Ishikawa (cell line): ENCODE measurements around the gene ETHE1.

Source experiments
- CEBPB ChIP-seq: IDR thresholded peaks from 2 replicates; pipeline ENCODE4 v1.6.1; 2012
- CREB1 ChIP-seq: IDR thresholded peaks from 2 replicates; pipeline ENCODE4 v1.6.1; 2012; ENCODE audit warnings: low read depth
- EGR1 ChIP-seq: IDR thresholded peaks from 2 replicates; pipeline ENCODE4 v1.6.1; 2012
- EP300 ChIP-seq: IDR thresholded peaks from 2 replicates; pipeline ENCODE4 v1.6.1; 2012; ENCODE audit warnings: borderline replicate concordance
- FOXM1 ChIP-seq: IDR thresholded peaks from 2 replicates; pipeline ENCODE4 v1.6.1; 2012; ENCODE audit warnings: low read depth, borderline replicate concordance
- MAX ChIP-seq: IDR thresholded peaks from 2 replicates; pipeline ENCODE4 v1.6.1; 2012
- NFIC ChIP-seq: IDR thresholded peaks from 2 replicates; pipeline ENCODE4 v1.6.1; 2012
- RAD21 ChIP-seq: IDR thresholded peaks from 2 replicates; pipeline ENCODE4 v1.6.1; 2012; ENCODE audit warnings: low read depth
- REST ChIP-seq: IDR thresholded peaks from 2 replicates; pipeline ENCODE4 v1.6.1; 2012; ENCODE audit warnings: low read depth, mild to moderate bottlenecking
- TAF1 ChIP-seq: IDR thresholded peaks from 2 replicates; pipeline ENCODE4 v1.6.1; 2012; ENCODE audit warnings: low read depth, mild to moderate bottlenecking
- TCF12 ChIP-seq: IDR thresholded peaks from 2 replicates; pipeline ENCODE4 v1.6.1; 2012; ENCODE audit warnings: low read depth
- TEAD4 ChIP-seq: IDR thresholded peaks from 2 replicates; pipeline ENCODE4 v1.6.1; 2012
- USF1 ChIP-seq: IDR thresholded peaks from 2 replicates; pipeline ENCODE4 v1.6.1; 2012
- YY1 ChIP-seq: IDR thresholded peaks from 2 replicates; pipeline ENCODE4 v1.6.1; 2012; ENCODE audit warnings: low read depth
- ZBTB7A ChIP-seq: IDR thresholded peaks from 2 replicates; pipeline ENCODE4 v1.6.1; 2012; ENCODE audit warnings: low read depth

The ETHE1 gene

GRCh38 chr19:43457809-43458208 lies 69.2 kb downstream of the ETHE1 start:
- TF ChIP-seq TCF12 (no peak), FOXM1 (no peak), TAF1 (no peak), EP300 (no peak), NFIC (no peak), USF1 (no peak), CEBPB (no peak), EGR1 (no peak), RAD21 (no peak), ZBTB7A (no peak), CREB1 (no peak), TEAD4 (no peak), MAX (no peak), REST (no peak), YY1 (no peak)
